ENCODE measurements around the gene PSMG3.
"Not testable (repeated sequence)": the region's sequence is repeated elsewhere in the genome, so short reads cannot be mapped to it uniquely, and the experiment has no call there.

Gene PSMG3

GRCh38 chr7:1596181-1597043 lies 26.6 kb upstream of the PSMG3 start:
- DNase-seq = no peak

DNA sequence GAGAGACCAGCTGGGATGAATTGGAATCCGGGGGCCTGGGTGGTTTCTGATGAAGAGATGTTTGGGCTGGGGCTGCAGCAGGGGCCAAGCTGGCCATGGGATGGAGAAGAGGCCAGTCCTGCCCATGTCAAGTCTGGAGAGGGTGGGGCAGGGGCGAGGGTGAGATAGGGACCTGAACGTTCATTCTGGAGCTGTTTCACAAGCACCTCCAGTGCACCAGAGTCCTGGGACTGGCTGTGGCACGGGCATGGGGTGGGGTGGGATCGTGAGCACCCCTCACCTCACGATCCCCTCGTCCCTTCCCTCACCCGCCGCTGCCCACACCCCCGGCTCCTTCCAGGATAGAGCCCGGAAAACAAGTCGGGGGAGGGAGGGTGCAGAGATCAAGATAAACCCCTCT lies 25.8 kb upstream of the PSMG3 start:
- DNase-seq = no peak

DNA sequence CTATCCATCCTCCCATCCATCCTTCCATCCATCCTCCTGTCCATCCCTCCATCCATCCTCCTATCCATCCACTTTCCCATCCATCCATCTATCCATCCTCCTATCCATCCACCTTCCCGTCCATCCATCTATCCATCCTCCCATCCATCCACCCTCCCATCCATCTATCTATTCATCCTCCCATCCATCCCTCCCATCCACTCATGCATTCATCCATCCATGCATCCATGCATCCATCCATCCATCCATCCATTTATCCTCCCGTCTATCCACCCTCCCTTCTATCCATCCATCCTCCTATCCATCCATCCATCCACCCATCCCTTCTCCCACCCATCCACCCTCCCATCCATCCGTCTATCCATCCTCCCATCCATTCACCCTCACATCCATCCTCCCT lies 25.2 kb upstream of the PSMG3 start:
- no peak for DNase-seq

- DNase-seq = no peak
Observed at GRCh38 chr7:1593904-1594421, 24.1 kb upstream of the PSMG3 start.

DNA sequence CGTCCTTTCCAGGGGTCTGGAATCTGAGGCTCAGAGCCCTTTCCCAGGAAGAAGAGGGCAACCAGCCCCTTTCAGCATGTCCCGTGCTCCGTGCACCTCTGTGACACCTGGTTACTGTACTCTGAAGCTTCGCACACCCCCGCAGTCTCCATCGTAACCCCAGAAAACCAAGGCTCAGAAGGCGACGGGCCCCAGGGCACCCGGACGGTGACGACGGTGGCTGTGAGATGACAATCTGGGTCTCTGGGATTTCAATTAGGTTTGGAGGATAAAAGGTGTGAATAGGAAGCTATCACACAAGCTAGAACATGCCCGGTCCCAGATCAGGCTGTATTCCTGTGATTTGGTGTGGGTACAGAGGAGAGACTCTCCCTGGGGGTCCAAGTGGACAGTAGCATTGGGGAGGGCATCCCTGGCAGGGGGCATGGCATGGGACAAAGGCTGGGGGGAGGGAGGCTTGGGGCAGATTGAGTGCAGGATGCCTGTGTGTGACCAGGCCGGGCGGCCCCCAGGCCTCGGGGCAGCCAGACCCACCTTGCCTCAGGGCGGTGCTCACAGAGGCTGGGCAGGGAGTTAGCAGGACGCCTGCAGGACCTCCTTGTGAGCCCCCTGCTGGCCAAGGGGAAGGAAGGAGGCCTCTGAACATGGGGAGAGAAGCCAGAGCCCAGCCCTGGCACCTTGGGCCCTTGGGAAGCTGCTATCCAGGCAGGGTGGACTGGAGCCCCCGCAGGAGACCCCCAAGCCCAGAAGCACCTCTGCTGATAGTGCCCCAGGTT lies 23.4 kb upstream of the PSMG3 start:
- DNase-seq = no peak

GRCh38 chr7:1592299-1592871 lies 22.6 kb upstream of the PSMG3 start:
- DNase-seq = no peak

DNA sequence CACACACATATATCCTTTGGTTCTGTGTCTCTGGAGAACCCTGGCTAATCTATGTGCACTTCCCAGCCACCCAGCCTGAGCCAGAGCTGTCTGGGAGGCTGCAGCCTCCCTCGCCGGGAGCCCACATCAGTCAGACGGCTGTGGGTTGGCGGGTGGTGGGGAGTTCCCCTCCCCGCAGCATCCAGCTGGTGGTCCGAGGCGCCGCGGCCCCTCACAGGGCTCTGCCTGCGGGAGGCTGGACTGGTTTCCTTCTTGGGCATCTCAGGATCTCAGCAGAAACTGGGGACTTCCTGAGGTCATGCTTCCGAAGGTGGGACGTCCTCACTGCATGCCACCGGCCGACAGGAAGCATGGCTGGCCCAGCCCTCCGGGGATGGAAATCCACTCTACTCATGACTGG lies 22.0 kb upstream of the PSMG3 start:
- peak; percentile 44 for DNase-seq

GRCh38 chr7:1591396-1591795 lies 21.6 kb upstream of the PSMG3 start:
- no peak for DNase-seq

- DNase-seq = no peak
Observed at GRCh38 chr7:1590887-1591286, 21.1 kb upstream of the PSMG3 start.

- DNase-seq = no peak
Observed at GRCh38 chr7:1590476-1590875, 20.6 kb upstream of the PSMG3 start.

GRCh38 chr7:1588978-1589377 lies 19.1 kb upstream of the PSMG3 start:
- no peak for DNase-seq

DNA sequence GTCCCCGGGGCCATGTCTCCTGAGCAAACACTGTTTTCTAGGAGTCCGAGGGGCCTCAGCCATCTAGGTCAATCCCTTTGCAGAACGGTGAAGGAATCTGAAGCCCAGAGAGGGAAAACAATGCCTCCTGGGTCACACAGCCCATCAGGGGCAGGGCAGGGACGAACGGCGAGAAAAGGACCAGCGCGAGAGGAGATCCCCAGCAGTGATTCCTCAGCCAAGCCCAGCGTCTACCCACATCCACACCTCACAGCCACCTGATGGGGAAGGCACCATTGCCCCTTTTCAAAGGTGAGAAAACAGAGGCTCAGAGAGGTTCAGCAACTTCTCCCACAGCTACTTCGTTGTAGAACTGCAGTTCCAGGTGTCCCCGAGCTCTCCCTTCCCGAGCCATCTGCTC lies 17.9 kb upstream of the PSMG3 start:
- DNase-seq = no peak

DNA sequence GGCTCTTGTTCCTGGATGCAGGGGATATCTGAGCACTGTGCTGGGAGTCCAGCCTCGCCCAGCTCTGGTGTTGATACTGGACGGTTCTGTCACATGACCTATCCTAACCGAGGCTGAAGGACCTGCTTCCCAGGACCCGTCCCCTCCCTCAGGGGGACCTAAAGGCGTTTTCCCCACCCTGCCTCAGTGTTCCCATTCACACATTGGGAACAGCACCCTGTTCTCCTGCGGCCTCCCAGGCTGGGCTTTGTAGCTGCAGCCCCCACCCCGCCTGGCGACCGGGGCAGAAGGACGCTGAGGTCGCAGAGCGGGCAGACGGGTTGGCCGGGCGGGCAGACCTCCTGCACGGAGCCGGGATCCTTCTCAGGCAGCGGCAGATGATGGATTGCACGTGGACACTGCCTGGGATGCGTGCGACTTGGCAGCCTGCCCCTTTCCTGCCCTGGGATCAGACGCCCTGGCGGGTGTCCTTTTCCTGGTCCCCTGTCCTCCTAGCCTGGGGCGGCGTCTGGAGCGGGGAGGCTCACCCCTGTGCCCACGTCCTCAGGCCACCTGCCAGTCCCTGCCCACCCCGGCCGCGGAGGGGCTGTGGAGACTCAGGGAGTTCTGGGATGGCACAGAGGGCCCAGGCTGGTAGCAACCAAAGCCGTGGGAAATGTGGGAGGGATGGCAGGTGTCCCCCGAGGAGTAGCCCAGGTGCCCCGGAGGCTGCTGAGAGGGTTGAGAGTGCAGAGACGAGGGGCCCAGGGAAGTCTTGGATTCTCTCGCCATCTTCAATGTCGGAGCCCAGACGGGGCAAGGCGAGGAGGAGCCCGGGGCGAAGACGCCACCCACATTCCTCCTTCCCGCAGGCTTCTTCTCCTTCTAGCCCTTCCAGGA lies 17.2 kb upstream of the PSMG3 start:
- DNase-seq = no peak

- DNase-seq = peak; percentile 65
Observed at GRCh38 chr7:1586126-1586826, 16.4 kb upstream of the PSMG3 start.

DNA sequence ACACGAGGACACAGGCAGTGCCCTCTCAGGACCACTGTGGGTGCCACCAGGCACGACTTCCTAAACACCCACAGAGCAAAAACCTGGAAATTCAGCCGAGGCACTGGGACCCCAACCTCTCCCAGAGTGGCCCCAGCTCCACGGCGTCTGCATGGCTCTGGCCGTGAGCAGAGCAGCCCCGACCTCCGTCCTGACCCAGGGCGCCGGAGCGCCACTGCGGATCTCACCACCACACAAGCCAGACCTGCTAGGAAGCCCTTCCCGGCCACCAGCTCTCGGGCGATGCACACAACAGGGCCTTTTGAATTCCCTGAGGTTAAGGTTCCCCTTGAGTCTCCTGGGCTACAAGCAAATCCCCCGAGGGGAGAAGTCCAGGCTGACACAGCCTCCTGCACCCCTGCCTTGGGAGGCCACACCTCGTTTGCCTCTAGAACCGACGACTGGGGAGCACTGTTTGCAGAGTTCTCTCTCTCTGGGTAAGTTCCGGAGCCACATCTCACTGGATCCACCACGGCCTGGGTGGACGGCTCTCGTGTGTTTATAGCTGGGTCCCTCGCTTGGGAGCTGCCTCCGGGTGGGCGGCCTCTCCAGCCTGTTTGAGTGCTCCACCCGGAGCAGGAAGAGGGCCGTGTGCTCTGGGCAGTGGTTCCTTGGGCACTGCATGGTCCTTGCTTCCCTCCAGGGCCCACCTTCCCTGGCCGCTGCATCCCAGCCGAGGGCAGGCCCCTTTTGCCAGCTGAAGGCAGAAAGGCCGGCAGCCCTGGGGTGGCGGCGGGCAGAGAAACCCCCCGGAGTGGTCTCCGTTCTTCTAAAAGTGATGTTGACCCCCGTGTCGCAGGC lies 15.5 kb upstream of the PSMG3 start:
- no peak for DNase-seq

- no peak for DNase-seq
Observed at GRCh38 chr7:1584700-1585099, 14.9 kb upstream of the PSMG3 start.

GRCh38 chr7:1583241-1583930 lies 13.6 kb upstream of the PSMG3 start:
- DNase-seq = not testable (repeated sequence)

DNA sequence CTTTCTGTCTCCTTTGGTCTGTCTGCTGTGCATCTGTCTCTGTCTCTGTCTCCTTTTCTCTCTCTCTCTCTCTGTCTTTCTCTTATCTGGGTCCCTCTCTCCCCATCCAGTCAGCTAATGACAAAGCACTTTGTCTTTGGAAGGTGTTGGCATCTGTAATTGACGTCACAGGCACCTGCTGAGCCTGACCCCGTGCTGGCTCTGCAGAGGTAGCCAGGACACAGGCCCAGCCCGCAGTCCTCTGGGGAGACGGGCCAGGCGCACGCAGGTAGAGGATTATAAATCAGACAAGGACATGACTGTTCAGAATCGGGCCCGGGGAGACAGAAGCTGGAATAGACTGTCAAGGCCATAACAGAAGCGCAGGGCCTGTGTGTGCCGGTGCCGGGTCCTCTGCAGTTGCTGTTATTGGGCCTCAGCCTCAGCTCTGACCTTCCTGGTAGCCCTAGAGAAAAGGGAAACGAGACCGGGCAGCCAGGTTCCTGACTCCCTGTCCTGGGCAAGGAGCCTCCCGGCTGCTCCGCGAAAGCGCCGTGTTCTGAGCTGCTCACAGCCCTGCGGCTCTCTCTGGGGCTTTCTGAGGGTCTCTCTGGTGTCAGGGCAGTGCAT lies 10.7 kb upstream of the PSMG3 start:
- DNase-seq = no peak

DNA sequence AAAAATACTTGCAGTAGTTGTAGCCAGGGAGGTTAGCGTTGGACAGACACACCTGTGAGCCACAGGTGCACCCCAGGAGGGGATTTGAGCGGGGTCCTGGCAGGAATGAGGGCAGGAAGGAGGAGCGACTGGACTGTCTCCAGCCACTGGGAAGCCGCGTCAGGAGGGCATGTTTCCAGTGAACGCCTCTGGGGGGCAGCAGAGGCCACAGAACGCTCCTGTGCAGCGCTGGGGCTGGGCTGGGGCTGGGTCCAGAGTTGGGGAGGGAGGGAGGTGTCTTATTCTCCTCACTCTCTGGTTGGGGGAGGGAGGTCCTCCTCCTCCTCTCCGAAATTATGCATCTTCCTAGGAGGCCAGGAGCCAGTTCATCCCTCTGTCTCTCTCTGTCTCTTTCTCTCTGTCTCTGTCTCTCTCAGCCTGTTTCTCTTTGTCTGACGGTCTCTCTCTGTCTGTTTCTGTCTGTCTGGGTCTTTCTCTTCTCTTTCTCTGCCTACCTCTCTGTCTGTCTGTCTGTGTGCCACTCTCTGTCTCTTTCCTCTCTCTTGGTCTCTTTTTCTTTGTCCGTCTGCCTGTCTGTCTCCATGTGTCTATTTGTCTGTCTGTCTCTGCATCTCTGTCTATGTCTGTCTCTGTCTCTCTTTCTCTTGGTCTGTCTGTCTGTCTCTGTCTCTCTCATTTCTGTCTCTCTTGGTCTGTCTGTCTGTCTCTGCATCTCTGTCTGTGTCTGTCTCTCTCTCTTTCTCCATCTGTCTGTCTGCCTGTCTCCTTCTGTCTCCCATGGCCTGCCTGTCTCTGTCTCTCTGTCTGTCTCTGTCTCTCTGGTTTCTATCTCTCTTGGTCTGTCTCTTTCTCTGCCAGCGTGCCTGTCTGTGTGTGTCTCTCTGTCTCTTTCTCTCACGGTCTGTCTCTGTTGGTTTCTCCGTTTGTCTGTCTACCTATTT lies 9.9 kb upstream of the PSMG3 start:
- DNase-seq = peak; percentile 90

Data from eye (tissue), 1 donor.